GM18498 (cell line): ENCODE results near the gene IFITM5.
"Not testable (repeated sequence)": the region's sequence is repeated elsewhere in the genome, so short reads cannot be mapped to it uniquely, and the experiment has no call there.

Source experiments
- ATAC-seq: cut with Tn5 transposase; IDR thresholded peaks from one replicate; pipeline ENCODE4 v1.9.1; 2021; ENCODE audit warnings: mild to moderate bottlenecking, moderate library complexity; ENCODE audit not compliant: unreplicated experiment

The IFITM5 gene

DNA sequence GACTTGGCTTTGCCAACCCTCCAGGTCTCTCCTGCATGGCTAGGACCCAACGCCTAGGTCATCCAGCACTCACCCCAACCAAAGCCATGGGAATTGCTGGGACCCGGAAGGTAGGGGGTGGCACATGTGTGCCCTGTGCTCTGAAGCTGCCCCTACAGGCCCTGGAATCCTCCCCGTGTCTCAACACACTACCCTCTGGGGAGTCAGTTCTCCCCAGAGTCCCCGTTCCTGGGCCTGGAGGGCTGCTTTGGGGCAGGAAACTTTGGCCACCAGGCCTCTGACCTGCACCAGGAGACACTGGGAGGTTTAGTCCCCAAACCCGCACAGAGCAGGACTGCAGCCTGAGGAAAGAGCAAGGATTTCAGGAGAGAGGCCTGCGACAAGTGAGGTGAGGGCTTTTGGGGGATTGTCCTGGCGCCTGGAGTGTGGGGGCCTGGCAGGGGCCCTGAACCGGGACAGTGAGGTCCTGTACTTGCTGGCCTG is 14.0 kb upstream of the IFITM5 start:
- no peak for ATAC-seq

DNA sequence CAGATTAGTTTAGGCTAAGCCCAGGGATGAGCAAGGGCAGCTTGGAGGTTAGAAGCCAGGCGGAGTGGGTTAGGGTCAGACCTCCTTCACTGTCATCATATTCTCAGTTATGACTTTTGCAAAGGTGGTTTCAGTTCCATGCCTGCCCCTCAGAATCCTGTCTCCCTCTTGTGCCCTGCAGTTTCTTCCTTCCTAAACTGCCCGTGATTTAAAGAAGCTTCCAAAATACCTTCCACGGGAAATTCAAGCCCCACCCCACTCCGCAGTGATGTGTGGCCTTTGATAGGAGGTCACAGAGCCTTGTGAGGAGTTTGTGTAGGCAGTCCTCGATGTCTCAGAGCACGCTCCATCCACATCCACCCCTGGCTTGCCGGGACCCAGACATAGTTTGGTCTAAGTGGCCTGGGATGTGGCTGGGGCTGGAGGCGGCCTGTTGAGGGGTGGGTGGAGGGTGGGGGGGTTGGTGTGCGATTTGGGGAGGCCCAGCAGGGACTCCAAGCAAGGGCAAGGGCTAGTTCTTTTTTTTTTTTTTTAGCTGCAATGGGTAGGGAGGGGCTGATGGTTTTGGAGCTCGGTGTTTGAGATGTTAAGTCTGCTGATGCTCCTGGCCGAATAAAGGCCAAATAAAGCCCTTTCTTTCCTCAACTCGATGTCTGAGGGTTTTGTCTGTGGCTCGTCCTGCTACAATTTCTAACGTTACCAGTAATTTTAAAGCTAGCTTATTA is 12.9 kb upstream of the IFITM5 start:
- ATAC-seq: no peak

DNA sequence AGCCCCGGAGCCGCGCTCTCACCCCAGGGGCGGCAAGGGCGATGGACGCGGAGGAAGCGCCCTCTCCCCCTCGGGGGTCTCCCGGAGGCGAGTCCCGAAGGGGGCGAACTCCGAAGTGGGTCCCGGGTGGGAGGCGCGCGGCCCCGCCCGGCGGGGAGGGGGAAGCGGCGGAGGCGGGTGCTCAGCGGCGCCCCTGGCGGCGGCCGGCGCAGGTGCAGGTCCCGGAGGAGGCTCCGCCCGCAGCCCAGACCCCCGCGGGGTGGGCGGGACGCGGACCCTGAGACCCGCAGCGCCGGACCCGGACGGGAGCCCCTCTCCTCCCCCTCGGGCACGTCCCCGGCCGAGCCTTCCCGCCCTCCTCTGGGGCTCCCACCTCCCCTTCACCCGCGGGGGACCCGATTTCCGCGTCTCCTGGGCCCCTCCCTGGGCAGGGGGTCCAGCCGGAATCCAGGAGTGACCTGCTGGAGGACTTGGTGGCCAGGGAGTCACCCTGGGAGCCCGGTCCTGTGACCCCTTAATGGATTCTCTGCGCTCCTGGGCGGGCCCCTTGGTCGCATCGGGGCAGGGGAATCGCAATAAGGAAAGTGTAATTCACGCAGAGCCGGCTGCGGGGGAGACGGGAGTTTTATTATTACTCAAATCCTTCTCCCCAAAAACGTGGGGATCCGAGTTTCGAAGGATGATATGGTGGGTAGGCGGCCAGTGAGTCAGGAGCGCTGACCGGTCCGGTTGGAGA is 11.9 kb upstream of the IFITM5 start:
- ATAC-seq: peak; percentile 40

DNA sequence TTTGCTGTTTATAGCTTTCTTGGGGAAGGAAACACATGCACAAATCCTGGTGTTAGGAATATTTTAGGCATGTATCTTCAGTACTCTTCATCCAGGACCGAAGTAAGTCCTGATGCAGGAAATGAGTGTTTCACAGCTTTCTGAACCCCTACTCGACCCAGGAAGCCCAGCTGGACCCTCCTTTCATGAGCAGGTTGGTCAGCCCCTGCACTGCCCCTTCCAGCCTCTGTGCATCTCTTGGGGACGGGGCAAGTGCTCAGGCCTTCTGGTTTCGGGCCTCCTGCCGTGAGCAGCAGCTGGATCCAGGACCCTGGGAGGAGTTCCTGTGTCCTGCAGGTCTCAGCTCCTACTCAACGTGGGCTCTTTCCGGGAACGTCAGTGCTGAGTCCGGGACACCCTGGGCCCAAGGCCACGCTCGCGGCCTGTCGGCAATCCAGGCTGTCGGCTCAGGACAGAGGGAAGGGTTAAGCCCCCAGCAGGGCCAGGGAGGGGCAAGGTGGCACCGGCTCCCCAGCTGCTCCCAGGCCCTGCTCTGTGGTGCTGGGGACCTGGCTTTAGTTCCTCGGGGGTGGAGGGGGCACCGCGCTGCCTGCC is 10.8 kb upstream of the IFITM5 start:
- not testable (repeated sequence) for ATAC-seq

DNA sequence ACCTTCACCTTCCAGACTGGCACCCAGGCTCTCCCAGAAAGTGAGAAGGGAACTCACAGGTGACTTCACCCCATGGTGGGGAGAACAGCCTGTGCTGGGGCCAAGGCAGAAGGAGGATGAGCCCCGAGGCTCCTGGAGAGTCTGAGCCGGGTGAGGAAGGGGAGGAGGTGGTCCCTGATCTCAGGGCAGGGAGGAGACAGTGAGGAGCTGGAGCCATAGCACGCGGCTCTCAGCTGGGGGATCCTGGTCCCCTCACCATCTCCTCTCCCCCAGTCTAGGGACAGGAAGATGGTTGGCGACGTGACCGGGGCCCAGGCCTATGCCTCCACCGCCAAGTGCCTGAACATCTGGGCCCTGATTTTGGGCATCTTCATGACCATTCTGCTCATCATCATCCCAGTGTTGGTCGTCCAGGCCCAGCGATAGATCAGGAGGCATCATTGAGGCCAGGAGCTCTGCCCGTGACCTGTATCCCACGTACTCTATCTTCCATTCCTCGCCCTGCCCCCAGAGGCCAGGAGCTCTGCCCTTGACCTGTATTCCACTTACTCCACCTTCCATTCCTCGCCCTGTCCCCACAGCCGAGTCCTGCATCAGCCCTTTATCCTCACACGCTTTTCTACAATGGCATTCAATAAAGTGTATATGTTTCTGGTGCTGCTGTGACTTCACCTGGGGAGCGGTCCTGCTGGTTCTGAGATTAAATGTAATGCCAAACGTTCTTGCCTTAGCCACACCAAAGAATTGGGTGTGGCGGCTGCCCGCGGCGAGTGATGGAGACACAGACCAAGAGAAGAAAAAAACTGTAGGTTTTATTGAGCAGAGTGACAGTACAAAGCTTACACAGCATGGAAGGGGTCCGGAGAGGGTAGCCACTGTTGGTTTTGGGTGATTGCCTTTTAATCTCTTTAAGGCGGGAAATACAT is 9.7 kb upstream of the IFITM5 start:
- not testable (repeated sequence) for ATAC-seq

DNA sequence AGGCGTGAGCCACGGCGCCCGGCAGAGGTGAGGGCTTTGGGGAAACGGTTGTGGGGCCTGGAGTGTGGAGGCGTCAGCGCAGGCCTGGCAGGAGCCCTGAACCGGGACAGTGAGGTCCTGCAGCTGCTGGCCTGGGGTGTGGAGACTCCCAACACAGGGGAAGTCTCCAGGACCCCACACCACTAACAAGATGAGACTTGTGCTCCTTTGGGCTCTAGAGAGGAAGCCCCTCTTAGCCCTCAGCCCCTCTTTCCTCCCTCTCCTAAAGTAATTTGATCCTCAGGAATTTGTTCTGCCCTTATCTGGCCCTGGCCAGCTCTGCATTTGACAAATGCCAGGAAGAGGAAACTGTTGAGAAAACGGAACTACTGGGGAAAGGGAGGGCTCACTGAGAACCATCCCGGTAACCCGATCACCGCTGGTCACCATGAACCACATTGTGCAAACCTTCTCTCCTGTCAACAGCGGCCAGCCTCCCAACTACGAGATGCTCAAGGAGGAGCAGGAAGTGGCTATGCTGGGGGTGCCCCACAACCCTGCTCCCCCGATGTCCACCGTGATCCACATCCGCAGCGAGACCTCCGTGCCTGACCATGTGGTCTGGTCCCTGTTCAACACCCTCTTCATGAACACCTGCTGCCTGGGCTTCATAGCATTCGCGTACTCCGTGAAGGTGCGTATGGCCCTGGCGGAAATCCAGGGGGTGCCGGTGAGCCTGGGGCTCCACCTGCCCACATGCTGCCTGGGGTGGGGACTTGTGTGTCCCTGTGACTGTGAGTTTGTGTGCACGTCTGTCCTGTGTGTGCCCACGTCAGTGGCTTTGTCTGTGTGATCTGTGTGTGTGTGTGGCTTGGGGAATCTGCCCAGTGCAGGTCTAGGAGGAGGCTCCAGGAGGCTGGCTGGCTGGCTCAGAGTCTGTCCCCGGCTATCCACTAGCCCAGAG is 8.7 kb upstream of the IFITM5 start, which contains the start of gene IFITM2:
Gene IFITM2 (plus strand): TSS at position 51 of the 943 bp plus-strand sequence. CDS start 377 bp downstream, at position 428.
- ATAC-seq: not testable (repeated sequence)

DNA sequence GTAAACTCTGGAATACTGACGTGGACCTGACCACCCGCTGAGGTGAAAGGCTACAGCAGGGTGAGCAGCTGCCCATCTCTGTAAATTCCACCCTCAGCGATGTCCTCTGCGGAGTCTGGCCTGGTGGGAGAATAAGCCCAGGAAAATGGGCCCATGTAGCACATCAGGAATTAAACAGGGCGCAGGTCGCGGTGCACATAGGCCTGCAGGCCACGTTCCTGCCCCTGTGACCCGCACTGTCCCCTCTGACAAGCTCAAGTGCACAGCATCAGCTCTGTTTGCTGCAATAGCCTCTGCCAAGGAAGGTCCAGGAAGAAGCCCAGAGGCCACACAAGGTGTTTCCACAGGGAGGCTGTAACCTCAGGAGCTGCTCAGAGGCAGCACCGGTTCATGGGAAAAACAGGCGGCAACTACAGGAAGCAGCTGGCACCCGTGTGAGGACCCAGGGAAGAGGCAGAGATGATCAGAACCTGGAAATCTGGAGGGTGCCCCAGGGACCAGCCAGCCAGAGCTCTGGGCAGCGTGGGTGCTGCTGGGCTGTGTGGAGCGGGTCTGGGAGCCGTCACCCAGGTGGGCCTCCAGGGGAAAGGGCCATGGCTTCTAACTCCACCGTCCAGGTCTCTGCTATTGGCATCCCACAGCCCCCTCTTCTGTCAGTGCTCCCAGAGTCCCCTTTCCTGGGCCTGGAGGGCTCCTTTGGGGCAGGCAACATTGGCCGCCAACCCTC is 7.5 kb upstream of the IFITM5 start:
- ATAC-seq: no peak

DNA sequence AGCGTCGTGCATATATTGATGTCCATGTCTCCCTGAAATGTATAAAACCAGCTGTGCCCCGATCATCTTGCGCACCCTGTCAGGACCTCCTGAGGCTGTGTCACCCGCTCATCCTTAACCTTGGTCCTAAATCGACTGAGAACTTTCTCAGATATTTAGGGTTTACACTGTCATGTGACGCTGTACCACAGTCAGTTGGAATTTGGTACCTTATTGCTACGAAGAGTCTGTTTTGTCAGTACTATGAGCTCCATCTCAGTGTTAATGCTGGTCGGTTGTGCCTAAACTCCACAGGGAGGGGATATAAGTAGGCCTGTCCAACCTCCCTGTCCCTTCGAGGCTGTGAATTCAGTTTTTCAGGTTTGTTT is 6.5 kb upstream of the IFITM5 start:
- ATAC-seq: no peak

DNA sequence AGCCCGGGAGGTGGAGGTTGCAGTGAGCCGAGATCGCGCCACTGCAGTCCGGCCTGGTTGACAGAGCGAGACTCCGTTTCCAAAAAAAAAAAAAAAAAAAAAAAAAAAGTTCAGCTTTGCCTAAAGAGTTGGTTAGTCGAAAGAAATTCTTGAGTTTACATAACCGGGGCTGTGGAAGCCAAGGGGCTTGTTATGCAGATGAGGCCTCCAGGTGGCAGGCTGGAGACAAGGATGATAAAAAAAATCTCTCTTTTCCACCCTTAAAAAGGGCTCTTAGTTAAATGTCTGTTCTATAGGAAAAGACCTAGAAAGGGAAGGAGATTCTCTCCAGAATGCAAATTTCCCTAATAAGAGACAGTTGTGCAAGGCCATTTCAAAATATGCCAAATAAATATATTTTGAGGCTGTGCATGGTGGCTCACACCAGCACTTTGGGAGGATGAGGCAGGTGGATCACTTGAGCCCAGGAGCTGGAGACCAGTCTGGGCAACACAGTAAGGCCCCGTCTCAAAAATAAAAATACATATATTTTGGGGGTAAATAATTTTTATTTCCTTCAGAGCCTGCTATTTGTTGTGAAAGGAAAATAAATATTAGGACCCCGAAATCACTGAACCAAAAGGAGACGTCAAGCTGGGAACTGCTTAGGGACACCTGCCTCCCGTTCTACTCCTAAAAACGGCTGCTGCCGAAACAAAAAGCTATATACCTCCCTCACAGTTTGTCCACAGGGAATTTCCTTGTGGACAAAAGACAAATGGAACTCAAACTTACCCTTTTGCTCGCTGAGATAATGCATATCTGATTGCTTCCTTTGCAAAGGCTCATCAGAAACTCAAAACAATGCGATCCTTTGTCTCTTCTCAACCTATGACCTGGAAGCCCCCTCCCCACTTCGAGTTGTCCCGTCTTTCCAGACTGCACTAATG is 5.9 kb upstream of the IFITM5 start:
- no peak for ATAC-seq

DNA sequence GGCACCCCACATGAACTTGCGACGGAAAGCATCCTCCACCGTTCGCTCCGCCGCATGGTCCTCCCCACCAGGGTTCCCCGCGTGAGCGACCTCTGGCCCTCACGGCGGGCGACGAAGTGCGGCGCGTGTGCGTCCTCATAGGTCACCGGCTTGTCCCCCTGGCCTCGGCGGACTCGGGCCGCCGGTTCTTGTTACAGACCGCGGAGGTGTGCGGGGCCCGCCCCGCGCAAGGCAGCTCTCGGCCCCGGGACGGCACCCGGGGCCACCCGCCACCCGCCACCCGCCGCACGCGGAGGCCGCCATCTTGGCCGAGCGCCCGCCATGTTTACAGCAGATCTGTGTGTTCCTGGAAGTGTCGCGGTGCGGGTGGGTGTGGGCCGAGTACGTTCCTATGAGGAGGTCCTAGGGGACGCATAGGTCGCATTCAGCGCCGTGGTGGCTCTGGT is 4.8 kb upstream of the IFITM5 start:
- no peak for ATAC-seq

DNA sequence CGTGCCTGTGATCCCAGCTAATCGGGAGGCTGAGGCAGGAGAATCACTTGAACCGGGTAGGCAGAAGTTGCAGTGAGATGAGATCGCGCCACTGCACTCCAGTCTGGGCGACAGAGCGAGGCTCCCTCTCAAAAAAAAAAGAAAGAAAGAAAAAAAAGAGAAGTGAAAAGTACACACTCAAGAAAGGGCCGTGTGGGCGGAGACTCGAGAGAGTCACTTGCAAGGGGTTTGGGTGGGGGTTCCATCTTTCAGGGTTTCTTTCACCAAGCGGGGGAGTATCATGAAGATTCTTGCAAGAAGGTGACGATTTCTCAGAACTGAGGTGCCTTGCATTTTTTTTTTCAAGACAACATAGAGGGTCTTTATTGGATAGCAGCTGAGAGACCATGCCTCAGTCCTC is 4.0 kb upstream of the IFITM5 start:
- no peak for ATAC-seq

DNA sequence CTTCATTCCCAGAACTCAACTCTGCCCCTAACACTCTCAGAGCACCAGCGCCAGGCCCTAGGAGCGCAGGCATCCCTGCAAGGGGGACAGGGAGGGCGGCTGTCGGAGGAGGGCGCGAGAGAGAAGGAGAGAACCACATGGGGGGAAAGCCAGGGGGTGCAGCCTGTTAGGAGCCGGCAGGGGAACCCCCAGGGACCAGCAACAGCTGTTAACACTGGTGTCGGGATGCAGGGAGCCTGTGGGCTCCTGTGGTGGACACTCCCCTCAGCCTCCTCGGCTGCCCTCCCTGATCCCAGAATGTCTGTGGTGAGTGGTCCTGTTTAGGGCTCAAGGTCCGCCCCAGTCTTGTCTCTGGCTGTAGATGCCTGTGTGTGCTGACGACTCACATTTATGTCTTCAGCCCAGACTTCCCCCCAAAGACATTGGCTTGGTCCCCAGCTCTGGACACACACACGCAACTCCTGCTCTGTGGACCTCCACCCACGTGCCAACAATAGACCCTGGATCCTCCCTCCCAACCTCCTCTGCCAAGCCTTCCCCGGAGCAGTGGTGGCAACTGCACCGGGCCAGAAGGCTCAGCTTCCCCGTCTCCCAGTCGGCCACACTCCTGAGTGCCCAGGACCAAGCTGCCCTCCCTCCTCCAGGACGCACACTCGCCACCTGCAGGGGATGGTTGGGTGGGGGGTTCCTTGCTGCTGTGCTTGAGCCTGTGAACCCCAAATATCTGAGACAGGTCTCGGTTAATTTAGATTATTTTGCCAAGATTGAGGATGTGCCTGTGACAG is 817 bp upstream of the IFITM5 start:
- ATAC-seq: no peak

DNA sequence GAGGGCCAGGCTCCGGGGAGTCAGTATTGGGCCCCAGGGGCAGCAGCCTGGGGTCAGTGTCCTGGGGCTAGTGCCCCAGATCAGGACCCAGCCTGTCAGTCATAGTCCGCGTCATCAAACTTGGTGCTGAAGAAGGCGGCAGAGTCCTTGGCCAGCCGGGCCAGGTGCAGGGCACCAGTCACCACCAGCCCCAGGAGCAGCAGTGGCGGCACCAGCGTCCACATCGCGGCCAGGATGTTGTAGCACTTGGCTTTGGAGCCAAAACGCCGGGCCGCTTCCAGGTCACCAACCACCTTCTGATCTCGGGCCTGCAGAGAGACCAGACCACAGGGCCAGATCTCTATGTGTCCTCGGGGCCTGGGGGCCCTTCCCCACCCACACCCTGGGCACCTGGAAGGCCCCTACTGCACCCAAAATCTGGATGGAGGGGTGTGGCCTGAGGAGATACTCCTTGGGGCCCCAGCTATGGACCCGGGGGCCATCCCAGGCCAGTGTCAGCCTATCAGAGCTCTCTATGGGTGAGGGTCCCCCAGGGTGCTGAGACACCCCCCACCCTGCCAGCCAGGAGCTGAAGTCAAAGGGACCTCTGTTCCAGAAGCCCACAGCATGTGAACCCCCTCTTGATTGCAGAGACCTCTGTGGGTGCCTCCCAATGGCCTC is 790 bp downstream of the IFITM5 start:
- ATAC-seq: no peak

DNA sequence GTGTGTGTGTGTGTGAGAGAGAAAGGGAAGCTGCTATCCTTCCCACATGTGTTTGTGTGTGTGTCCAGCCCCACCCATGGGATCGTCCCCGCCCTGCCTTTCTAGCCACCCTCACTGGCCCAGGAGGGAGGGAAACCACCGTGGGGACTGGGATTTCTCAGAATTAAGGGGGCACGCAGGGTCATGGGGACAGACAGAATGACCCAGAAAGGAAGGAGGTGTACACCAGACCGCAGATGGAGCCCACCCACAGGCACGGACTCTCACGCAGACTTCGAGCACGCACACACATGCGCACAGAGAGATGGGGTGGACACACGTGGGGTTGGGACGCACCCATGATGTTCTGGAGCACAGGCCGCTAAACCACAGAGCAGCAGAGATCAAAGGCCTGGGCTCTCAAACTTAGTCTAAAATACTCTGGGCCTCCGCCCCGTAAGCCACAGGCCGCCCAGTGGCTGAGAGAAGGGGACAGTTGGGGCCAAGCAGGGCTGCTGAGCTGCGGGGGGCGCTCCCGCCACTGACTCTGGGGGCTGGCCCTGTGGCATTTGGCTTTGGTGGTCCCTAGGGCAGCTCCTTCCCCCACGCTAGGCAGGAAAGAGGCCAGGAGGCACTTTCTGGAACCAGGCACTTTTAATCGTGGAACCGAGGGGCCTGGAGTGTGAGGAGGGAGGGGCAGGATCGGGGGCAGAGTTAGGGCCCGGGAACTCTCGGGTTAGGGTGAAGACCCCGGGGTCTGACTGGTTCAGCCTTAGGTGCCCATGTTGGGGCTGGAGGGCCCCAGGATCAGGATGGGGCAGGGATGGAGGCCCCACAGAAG is 1.5 kb downstream of the IFITM5 start:
- no peak for ATAC-seq

DNA sequence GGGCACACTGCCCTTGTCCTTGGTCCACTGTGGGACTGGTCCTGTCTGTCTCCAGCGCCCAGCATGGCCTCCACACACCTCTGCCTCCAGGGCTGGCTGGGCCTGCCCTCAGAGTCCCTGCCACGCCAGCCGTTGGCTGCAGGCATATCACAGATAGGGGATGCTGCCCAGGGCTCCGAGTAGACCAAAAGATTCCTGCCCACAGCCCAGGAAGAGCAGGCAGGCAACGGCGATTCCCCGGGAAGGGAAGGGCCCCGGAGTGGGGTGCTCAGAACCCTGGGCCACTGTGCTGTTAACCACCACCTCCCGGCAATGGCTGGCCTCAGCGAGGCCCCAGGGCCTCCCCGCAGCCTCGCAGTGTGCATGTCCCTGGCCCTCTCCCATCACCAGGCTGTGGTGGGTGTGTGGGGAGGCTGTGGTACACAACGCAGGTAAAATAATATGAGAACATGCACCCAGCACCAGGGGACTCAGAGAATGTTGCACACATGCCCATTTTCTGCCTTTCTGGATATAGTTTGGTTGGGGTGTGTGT is 2.2 kb downstream of the IFITM5 start:
- ATAC-seq: no peak
